GM21737 (cell line): ENCODE results near the gene ARMC2.
"Not testable (repeated sequence)": the region's sequence is repeated elsewhere in the genome, so short reads cannot be mapped to it uniquely, and the experiment has no call there.

ENCODE experiments used
- ATAC-seq: cut with Tn5 transposase; IDR thresholded peaks from one replicate; pipeline ENCODE4 v1.9.1; 2021; ENCODE audit warnings: mild to moderate bottlenecking, moderate library complexity; ENCODE audit not compliant: unreplicated experiment

The ARMC2 gene

GRCh38 chr6:108869876-108870275 lies 21.7 kb downstream of the ARMC2 start:
- no peak for ATAC-seq

GRCh38 chr6:108870357-108870756 lies 22.1 kb downstream of the ARMC2 start:
- no peak for ATAC-seq

- ATAC-seq = no peak
Measured at GRCh38 chr6:108872141-108872557, 23.9 kb downstream of the ARMC2 start.

- ATAC-seq = no peak
Measured at GRCh38 chr6:108872575-108872974, 24.4 kb downstream of the ARMC2 start.

- ATAC-seq = no peak
Measured at GRCh38 chr6:108873251-108873650, 25.0 kb downstream of the ARMC2 start.

- no peak for ATAC-seq
Measured at GRCh38 chr6:108873971-108874370, 25.7 kb downstream of the ARMC2 start.

- peak; percentile 75 for ATAC-seq
Measured at GRCh38 chr6:108874470-108875160, 26.4 kb downstream of the ARMC2 start.

GRCh38 chr6:108875161-108875555 lies 26.9 kb downstream of the ARMC2 start:
- ATAC-seq = peak; percentile 23

- no peak for ATAC-seq
Measured at GRCh38 chr6:108877046-108877751, 29.0 kb downstream of the ARMC2 start.

GRCh38 chr6:108878942-108879341 lies 30.7 kb downstream of the ARMC2 start:
- no peak for ATAC-seq

- peak; percentile 84 for ATAC-seq
Measured at GRCh38 chr6:108883172-108883571, 35.0 kb downstream of the ARMC2 start.

GRCh38 chr6:108884211-108885059 lies 36.2 kb downstream of the ARMC2 start:
- no peak for ATAC-seq

GRCh38 chr6:108888052-108888451 lies 39.8 kb downstream of the ARMC2 start:
- ATAC-seq = no peak

- no peak for ATAC-seq
Measured at GRCh38 chr6:108888745-108889144, 40.5 kb downstream of the ARMC2 start.

GRCh38 chr6:108890898-108891297 lies 42.7 kb downstream of the ARMC2 start:
- not testable (repeated sequence) for ATAC-seq

- no peak for ATAC-seq
Measured at GRCh38 chr6:108895571-108895970, 47.3 kb downstream of the ARMC2 start.

- ATAC-seq = no peak
Measured at GRCh38 chr6:108896111-108896661, 48.0 kb downstream of the ARMC2 start.

- ATAC-seq = no peak
Measured at GRCh38 chr6:108897371-108897770, 49.1 kb downstream of the ARMC2 start.

- ATAC-seq = no peak
Measured at GRCh38 chr6:108902382-108902792, 54.2 kb downstream of the ARMC2 start.

GRCh38 chr6:108903796-108904195 lies 55.6 kb downstream of the ARMC2 start:
- no peak for ATAC-seq

- ATAC-seq = peak; percentile 98
Measured at GRCh38 chr6:108904741-108905140, 56.5 kb downstream of the ARMC2 start.
